HCT116 (cell line): ENCODE results near the gene CHML. TPM values are rescaled to one million over a fixed set of nuclear protein-coding genes. Genes with fewer than 3 reads are reported as not detected.
A peak's percentile ranks its signal among the peaks of the same experiment; 100 is the strongest.

Source experiments
- ATAC-seq: fragments of 200-7000 bp; cut with Tn5 transposase; 2 replicates; pipeline ENCODE4 v1.9.1; 2020; ENCODE audit warnings: mild to moderate bottlenecking, moderate library complexity
- BruUV-seq: library from RNA; stranded (reverse); fragments of 400-500 nt; replicated peaks from 2 replicates; lab custom pipeline; 2021; lab: Mats Ljungman, UMichigan
- CTCF ChIA-PET: fragments of 300-600 bp; sonication (Branson Sonifier 250); formaldehyde crosslinking; loops from one replicate; lab custom pipeline; 2021; ENCODE audit warnings: antibody characterized with exemption; lab: Charles Lee
- POLR2A ChIA-PET: fragments of 300-600, 350-600 bp; sonication (Branson Sonifier 250); formaldehyde crosslinking; loops from one replicate; lab custom pipeline; 2021; ENCODE audit warnings: antibody characterized with exemption; lab: Charles Lee
- RAD21 ChIA-PET, 2 experiments: fragments of 300-600 bp; sonication (Branson Sonifier 250); formaldehyde crosslinking; loops; one replicate each; lab custom pipeline; 2023; ENCODE audit warnings: low total read pairs in 2 of 2; ENCODE audit not compliant: uncharacterized antibody in 2 of 2, unreplicated experiment in 2 of 2, low non-redundant PET in 1 of 2; lab: Charles Lee
- DNase-seq: peaks from one replicate; pipeline ENCODE4 v3.0.0-alpha.2; 2010; ENCODE audit warnings: low read depth, low spot score
- H2AFZ ChIP-seq: fragments of 200-600 bp; shearing (Covaris generic), sonication (generic); 2 replicates; pipeline ENCODE4 v1.6.1; 2017; ENCODE audit warnings: low read depth, mixed run types, mixed read lengths, antibody characterized with exemption, low read length; ENCODE audit not compliant: poor library complexity, severe bottlenecking
- H3K27ac ChIP-seq: 2 replicates; pipeline ENCODE4 v1.5.1; 2012; ENCODE audit warnings: low read depth, low read length
- H3K27me3 ChIP-seq: fragments of 200-600 bp; sonication (generic); 2 replicates; pipeline ENCODE4 v1.6.1; 2016; ENCODE audit warnings: mixed run types, low read length, mixed read lengths; ENCODE audit not compliant: insufficient read depth
- H3K36me3 ChIP-seq, 2 experiments: fragments of 200-500 bp in 1 of 2; fragments of 200-600 bp in 1 of 2; sonication (Bioruptor generic) in 1 of 2; sonication (generic) in 1 of 2; 2 replicates each; pipeline versions ENCODE4 v1.5.1 to v1.6.1; 2014 to 2016; ENCODE audit warnings: low read length in 2 of 2, inconsistent platforms in 1 of 2, mixed read lengths in 1 of 2, mixed run types in 1 of 2; ENCODE audit not compliant: insufficient read depth in 2 of 2, control insufficient read depth in 1 of 2
- H3K4me1 ChIP-seq, 2 experiments: fragments of 200-600 bp in 1 of 2; sonication (generic) in 1 of 2; 2 replicates each; pipeline versions ENCODE4 v1.5.1 to v1.6.1; 2012 to 2017; ENCODE audit warnings: low read length in 2 of 2, inconsistent platforms in 1 of 2, mild to moderate bottlenecking in 1 of 2, mixed read lengths in 1 of 2, mixed run types in 1 of 2, moderate library complexity in 1 of 2; ENCODE audit not compliant: insufficient read depth in 2 of 2, control insufficient read depth in 1 of 2
- H3K4me2 ChIP-seq: fragments of 200-600 bp; sonication (generic); 2 replicates; pipeline ENCODE4 v1.6.1; 2017; ENCODE audit warnings: mixed run types, low read length, mixed read lengths
- H3K4me3 ChIP-seq, 2 experiments: fragments of 200-600 bp in 1 of 2; sonication (generic) in 1 of 2; replicated peaks in 1 of 2; 2 replicates each; pipeline ENCODE4 v1.5.1; 2011 to 2016; ENCODE audit warnings: low read length in 2 of 2, control low read depth in 1 of 2, low read depth in 1 of 2, mild to moderate bottlenecking in 1 of 2, mixed read lengths in 1 of 2, mixed run types in 1 of 2
- H3K79me2 ChIP-seq: fragments of 200-600 bp; sonication (generic); 2 replicates; pipeline ENCODE4 v1.6.1; 2017; ENCODE audit warnings: mild to moderate bottlenecking, mixed run types, low read length, moderate library complexity, mixed read lengths; ENCODE audit not compliant: insufficient read depth
- H3K9ac ChIP-seq: fragments of 200-600 bp; sonication (generic); 2 replicates; pipeline ENCODE4 v1.6.1; 2016; ENCODE audit warnings: low read length, mixed read lengths
- H3K9me2 ChIP-seq: fragments of 200-600 bp; sonication (generic), shearing (Covaris generic); 2 replicates; pipeline ENCODE4 v1.6.1; 2017; ENCODE audit warnings: mixed run types, mild to moderate bottlenecking, moderate library complexity; ENCODE audit not compliant: insufficient read depth
- H3K9me3 ChIP-seq, 2 experiments: fragments of 200-500 bp in 1 of 2; fragments of 200-600 bp in 1 of 2; sonication (Bioruptor generic) in 1 of 2; sonication (generic) in 1 of 2; 2 replicates each; pipeline ENCODE4 v1.6.1; 2014 to 2017; ENCODE audit warnings: low read length in 2 of 2, mixed read lengths in 2 of 2, inconsistent platforms in 1 of 2, low read depth in 1 of 2, mild to moderate bottlenecking in 1 of 2, mixed run types in 1 of 2, moderate library complexity in 1 of 2; ENCODE audit not compliant: control insufficient read depth in 1 of 2, insufficient read depth in 1 of 2
- H4K20me1 ChIP-seq: fragments of 200-600 bp; sonication (generic), shearing (Covaris generic); 2 replicates; pipeline ENCODE4 v1.6.1; 2017; ENCODE audit warnings: mixed run types, mild to moderate bottlenecking, moderate library complexity; ENCODE audit not compliant: insufficient read depth
- CTCF ChIP-seq, 3 experiments: fragments of 200-600 bp in 1 of 3; sonication (generic) in 1 of 3; IDR thresholded peaks in 2 of 3; conservative IDR thresholded peaks in 1 of 3; 2 replicates each; pipeline ENCODE4 v1.5.1; 2012 to 2017; ENCODE audit warnings: low read depth in 2 of 3, low read length in 2 of 3, antibody characterized with exemption in 1 of 3, borderline replicate concordance in 1 of 3, control low read depth in 1 of 3, mild to moderate bottlenecking in 1 of 3, mixed read lengths in 1 of 3, mixed run types in 1 of 3, moderate library complexity in 1 of 3; ENCODE audit not compliant: insufficient read depth in 1 of 3
- FOSL1 ChIP-seq: IDR thresholded peaks from 2 replicates; pipeline ENCODE4 v1.6.1; 2012; ENCODE audit warnings: low read depth
- SRF ChIP-seq: IDR thresholded peaks from 2 replicates; pipeline ENCODE4 v1.6.1; 2012; ENCODE audit warnings: low read depth
- intact Hi-C: fragments of 100-400 bp; cut with micrococcal nuclease; formaldehyde crosslinking; loops from 2 replicates; pipeline ENCODE4 v1.10.0; 2022
- total RNA-seq: library from RNA; stranded (reverse); gene quantifications from one replicate; pipeline ENCODE4 v1.2.1, GENCODE V29; 2021; ENCODE audit not compliant: unreplicated experiment

CHML gene
- total RNA-seq, 1 experiment from 2014 or later, result 9.7 TPM

GRCh38 chr1:241641773-241642592, 1.8 kb upstream of the CHML start:
- H3K4me3 ChIP-seq, result no peak overlapping the region
- no peak overlapping the region for H3K9ac ChIP-seq
- H4K20me1 ChIP-seq, result no peaks in the 10 kb centered on the region
- DNase-seq, result no peak
- peaks cover 5 to 29% of the 10 kb centered on the region in 2 experiments; a peak in 3 of 4 replicates for H3K4me1 ChIP-seq
- BruUV-seq, result no TSS peak
- H3K79me2 ChIP-seq, result peaks cover 21% of the 10 kb centered on the region; the same call in 1 of the 2 replicates
- H3K27ac ChIP-seq, result no peak overlapping the region; the same call in 1 of the 2 replicates
- intact Hi-C loops, result no loop called here
- TF ChIP-seq SRF, result peak; percentile 72
- TF ChIP-seq CTCF (IDR thresholded peaks at IDR 0.05 in 2 of 3, conservative IDR thresholded peaks at IDR 0.05 in 1 of 3; ENCODE audit: borderline replicate concordance in 1 of 3, insufficient read depth in 1 of 3, low read depth in 2 of 3, low read length in 2 of 3), result no peak
- peak; percentile 45; the same call in 1 of the 2 replicates for TF ChIP-seq FOSL1
- TF ChIP-seq, all 23 proteins: peak for 2
- CTCF ChIA-PET, result no interaction called here
- POLR2A ChIA-PET, result no interaction called here
- Histone ChIP-seq H3K27me3 (no peaks in the 10 kb centered on the region), H3K9me3 (no peaks in the 10 kb centered on the region), H3K36me3 (no peaks in the 10 kb centered on the region), H2AFZ (peak overlapping the region; percentile 89), H3K9me2 (no peaks in the 10 kb centered on the region), H3K4me2 (peak overlapping the region; percentile 52)
- no peak for ATAC-seq
- RAD21 ChIA-PET, result no interaction called here
